NCI-H2107 (cell line): ENCODE results near the gene CCDC83.
"Not testable (repeated sequence)": the region's sequence is repeated elsewhere in the genome, so short reads cannot be mapped to it uniquely, and the experiment has no call there.

ENCODE experiments used
- DNase-seq: peaks from one replicate; lab custom pipeline; 2025; lab: John Stamatoyannopoulos, UW

Gene CCDC83

GRCh38 chr11:85939099-85940015, 84.2 kb downstream of the CCDC83 start:
- no peak for DNase-seq

DNA sequence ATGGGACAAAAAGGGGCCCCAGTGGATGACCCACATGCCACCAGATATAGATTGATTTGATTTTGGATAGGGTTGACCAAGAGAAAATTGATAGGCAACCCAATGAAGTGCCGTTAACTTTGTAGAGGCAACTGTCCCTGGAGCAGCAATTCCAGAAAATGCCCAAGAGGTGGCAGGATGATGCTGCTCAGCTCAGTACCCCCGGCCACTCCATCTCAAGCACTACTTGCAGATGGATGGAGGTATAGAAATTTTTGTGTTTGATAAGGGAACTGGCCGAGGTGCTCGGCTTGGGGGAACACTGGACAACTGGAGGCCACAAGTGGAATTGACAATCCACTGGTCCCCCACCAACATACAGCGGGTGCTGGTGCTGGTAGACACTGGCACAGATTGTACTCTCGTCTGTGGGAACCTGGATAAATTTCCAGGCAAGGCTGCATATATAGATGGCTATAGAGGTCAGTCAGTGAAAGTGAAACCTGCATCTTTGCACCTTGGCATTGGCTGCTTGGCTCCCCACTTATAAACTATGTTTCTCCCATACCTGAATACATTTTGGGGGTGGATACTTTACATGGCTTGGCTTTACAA, 86.3 kb downstream of the CCDC83 start:
- peak; percentile 32 for DNase-seq

GRCh38 chr11:85945296-85945695, 90.1 kb downstream of the CCDC83 start:
- no peak for DNase-seq

- DNase-seq: no peak
Observed at GRCh38 chr11:85945788-85946187, 90.6 kb downstream of the CCDC83 start.

- DNase-seq: no peak
Observed at GRCh38 chr11:85946221-85946620, 91.0 kb downstream of the CCDC83 start.

- no peak for DNase-seq
Observed at GRCh38 chr11:85947431-85948272, 92.5 kb downstream of the CCDC83 start.

DNA sequence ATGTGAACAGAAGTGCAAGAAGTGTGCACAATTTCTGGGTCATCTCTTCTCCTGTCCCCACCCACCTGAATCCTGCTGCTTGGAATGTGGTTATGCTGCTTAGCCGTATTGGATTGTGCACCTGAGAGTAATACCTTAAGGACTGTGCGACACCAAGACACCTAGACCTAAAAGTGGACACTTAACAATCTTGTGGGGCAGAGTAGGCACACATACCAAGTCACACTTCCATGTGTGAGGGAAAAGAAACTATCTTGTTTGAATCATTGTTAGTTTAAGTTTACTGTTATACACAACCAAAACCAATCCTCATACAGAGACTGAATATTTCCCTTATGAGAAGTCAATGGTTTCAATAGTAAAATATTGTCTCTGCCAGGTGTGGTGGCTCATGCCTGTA, 93.7 kb downstream of the CCDC83 start:
- no peak for DNase-seq

GRCh38 chr11:85949798-85950197, 94.6 kb downstream of the CCDC83 start:
- DNase-seq: no peak

DNA sequence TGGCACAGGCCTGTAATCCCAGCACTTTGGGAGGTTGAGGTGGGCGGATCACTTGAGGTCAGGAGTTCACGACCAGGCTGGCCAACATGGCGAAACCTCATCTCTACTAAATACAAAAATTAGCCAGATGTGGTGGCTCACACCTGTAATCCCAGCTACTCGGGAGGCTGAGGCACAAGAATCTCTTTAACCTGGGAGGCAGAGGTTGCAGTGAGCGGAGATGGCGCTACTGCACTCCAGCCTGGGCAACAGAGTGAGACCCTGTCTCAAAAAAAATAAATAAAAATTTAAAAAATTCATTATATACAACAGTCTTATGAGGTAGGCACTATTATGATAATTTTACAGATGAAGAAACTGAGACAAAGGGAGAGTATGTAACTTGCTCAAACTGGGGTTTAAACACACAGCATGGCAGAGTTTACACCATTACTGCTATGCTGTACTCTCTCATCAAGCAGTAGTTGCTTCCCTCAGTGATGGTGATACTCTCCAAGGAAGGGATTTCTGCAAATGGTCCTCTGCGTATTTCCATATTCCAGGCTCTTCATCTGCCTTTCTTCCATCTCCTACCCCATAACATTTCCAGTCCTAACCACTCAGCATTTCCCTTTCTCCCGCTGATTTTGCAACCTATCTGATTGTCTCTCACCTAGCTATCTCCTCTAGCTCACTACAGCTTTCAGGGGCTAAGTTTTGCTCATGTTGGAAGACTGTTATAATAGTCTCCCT, 95.3 kb downstream of the CCDC83 start:
- no peak for DNase-seq

- no peak for DNase-seq
Observed at GRCh38 chr11:85951049-85951405, 95.8 kb downstream of the CCDC83 start.

- DNase-seq: no peak
Observed at GRCh38 chr11:85951428-85952107, 96.4 kb downstream of the CCDC83 start.

- not testable (repeated sequence) for DNase-seq
Observed at GRCh38 chr11:85952108-85952485, 96.9 kb downstream of the CCDC83 start.

GRCh38 chr11:85953491-85954143, 98.4 kb downstream of the CCDC83 start:
- no peak for DNase-seq

DNA sequence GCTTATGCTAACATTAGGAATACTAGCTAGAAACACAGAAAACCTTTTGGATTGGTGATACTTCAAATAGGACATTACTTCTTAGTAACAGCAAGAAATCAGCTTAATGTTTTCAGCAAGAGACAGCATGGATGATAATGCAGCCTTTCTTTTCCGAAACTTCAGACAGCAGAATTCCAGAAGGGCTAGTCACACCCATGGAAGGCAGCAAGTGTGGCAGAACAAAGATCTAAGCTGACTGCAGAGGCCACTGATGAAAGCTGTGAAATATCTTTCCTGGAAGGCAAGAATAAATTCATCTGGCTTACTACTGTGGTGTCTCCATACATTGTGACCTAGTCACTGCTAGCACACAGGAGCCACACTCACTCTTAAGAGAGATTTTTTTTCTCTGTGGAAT, 100.3 kb downstream of the CCDC83 start:
- DNase-seq: no peak

GRCh38 chr11:85960678-85961077, 105.5 kb downstream of the CCDC83 start:
- no peak for DNase-seq

GRCh38 chr11:85961130-85961529, 105.9 kb downstream of the CCDC83 start:
- no peak for DNase-seq

- peak; percentile 27 for DNase-seq
Observed at GRCh38 chr11:85961930-85962363, 106.8 kb downstream of the CCDC83 start.

DNA sequence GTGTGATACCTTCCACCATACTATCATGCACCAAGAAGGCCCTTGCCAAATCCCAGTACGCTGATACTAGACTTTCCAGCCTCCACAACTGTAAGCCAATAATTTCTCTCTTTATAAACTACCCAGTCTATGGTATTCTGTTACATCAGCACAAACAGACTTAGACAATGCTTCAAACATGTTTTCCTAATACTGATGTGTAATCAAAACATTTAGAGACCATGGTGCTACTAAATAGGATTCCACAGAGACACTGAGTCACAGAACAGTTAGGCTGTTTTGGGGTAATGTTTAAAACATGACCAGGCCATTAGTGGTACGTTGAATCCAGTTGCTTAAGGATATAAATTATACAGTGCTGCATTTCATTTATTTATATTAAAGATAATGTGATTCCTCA, 110.0 kb downstream of the CCDC83 start:
- no peak for DNase-seq

- no peak for DNase-seq
Observed at GRCh38 chr11:85967457-85967856, 112.3 kb downstream of the CCDC83 start.
